H1 (cell line): ENCODE data around the gene TIMM10. TPM values are rescaled to one million over a fixed set of nuclear protein-coding genes. Genes with fewer than 3 reads are reported as not detected.
A peak's percentile ranks its signal among the peaks of the same experiment; 100 is the strongest.

Source experiments
- CTCF ChIA-PET: fragments of 300-600 bp; sonication (Branson Sonifier 250); formaldehyde crosslinking; loops from one replicate; lab custom pipeline; 2021; ENCODE audit not compliant: partially characterized antibody; lab: Charles Lee
- POLR2A ChIA-PET: fragments of 300-600 bp; sonication (Branson Sonifier 250); formaldehyde crosslinking; loops from one replicate; lab custom pipeline; 2021; ENCODE audit warnings: inconsistent platforms; ENCODE audit not compliant: partially characterized antibody; lab: Charles Lee
- DNase-seq, 2 experiments: peaks; one replicate each; pipeline versions ENCODE4 v3.0.0 to v3.0.0-alpha.2; 2010 to 2022; ENCODE audit warnings: low spot score in 2 of 2, low read depth in 1 of 2, mixed read lengths in 1 of 2
- FAIRE-seq: peaks from 2 replicates; lab custom pipeline; 2011; peaks lifted over from hg19 to GRCh38; lab: Jason Lieb, UNC
- H2AFZ ChIP-seq: 2 replicates; pipeline ENCODE4 v1.8.1; 2012; ENCODE audit warnings: low read length, inconsistent platforms
- H2AK5ac ChIP-seq: 2 replicates; pipeline ENCODE4 v1.6.1; 2013; ENCODE audit warnings: low read depth, low read length
- H2BK120ac ChIP-seq: replicated peaks from 2 replicates; pipeline ENCODE3; 2013; ENCODE audit warnings: low read depth, low read length, inconsistent platforms
- H2BK12ac ChIP-seq: 2 replicates; pipeline ENCODE4 v1.6.1; 2013; ENCODE audit warnings: low read depth, low read length
- H2BK15ac ChIP-seq: 2 replicates; pipeline ENCODE4 v1.6.1; 2013; ENCODE audit warnings: low read length
- H2BK20ac ChIP-seq: 2 replicates; pipeline ENCODE4 v1.6.1; 2013; ENCODE audit warnings: low read length
- H2BK5ac ChIP-seq: 2 replicates; pipeline ENCODE4 v1.6.1; 2013; ENCODE audit warnings: low read depth, low read length
- H3K14ac ChIP-seq: 2 replicates; pipeline ENCODE4 v1.6.1; 2013; ENCODE audit warnings: inconsistent platforms; ENCODE audit not compliant: insufficient read length
- H3K18ac ChIP-seq: 2 replicates; pipeline ENCODE4 v1.6.1; 2013; ENCODE audit warnings: low read length; ENCODE audit errors: extremely low read depth
- H3K23ac ChIP-seq: 2 replicates; pipeline ENCODE4 v1.6.1; 2013; ENCODE audit warnings: inconsistent platforms; ENCODE audit not compliant: insufficient read length
- H3K23me2 ChIP-seq: 2 replicates; pipeline ENCODE4 v1.6.1; 2013; ENCODE audit warnings: low read depth, low read length
- H3K27ac ChIP-seq: 2 replicates; pipeline ENCODE4 v1.6.1; 2011; ENCODE audit warnings: low read depth, low read length, inconsistent platforms
- H3K27me3 ChIP-seq, 4 experiments: replicated peaks in 1 of 4; 1 replicate in 1 of 4; 2 replicates in 3 of 4; pipeline versions ENCODE4 v1.6.1 to v1.8.1; 2011 to 2013; ENCODE audit warnings: low read length in 3 of 4, mild to moderate bottlenecking in 3 of 4, inconsistent platforms in 2 of 4, mixed read lengths in 2 of 4, moderate library complexity in 1 of 4; ENCODE audit not compliant: control insufficient read depth in 3 of 4, insufficient read depth in 3 of 4; ENCODE audit errors: extremely low read depth in 1 of 4
- H3K36me3 ChIP-seq, 4 experiments: 2 replicates each; pipeline versions ENCODE4 v1.6.1 to v1.8.1; 2011 to 2013; ENCODE audit warnings: mild to moderate bottlenecking in 4 of 4, low read length in 3 of 4, moderate library complexity in 2 of 4, control low read depth in 1 of 4, inconsistent platforms in 1 of 4; ENCODE audit not compliant: insufficient read depth in 4 of 4, control insufficient read depth in 2 of 4
- H3K4ac ChIP-seq: replicated peaks from 2 replicates; pipeline ENCODE3; 2013; ENCODE audit warnings: low read length, low read depth, mixed read lengths, inconsistent platforms; ENCODE audit not compliant: insufficient read length
- H3K4me1 ChIP-seq, 4 experiments: replicated peaks in 1 of 4; 1 replicate in 1 of 4; 2 replicates in 3 of 4; pipeline versions ENCODE4 v1.6.1 to v1.8.1; 2011 to 2013; ENCODE audit warnings: low read length in 3 of 4, inconsistent platforms in 2 of 4, mixed read lengths in 1 of 4; ENCODE audit not compliant: insufficient read depth in 4 of 4, control insufficient read depth in 3 of 4
- H3K4me2 ChIP-seq, 2 experiments: 2 replicates each; pipeline versions ENCODE4 v1.6.1 to v1.8.1; 2011 to 2013; ENCODE audit warnings: low read depth in 2 of 2, low read length in 2 of 2, control low read depth in 1 of 2, inconsistent platforms in 1 of 2, mild to moderate bottlenecking in 1 of 2; ENCODE audit not compliant: insufficient read depth in 1 of 2
- H3K4me3 ChIP-seq, 4 experiments: fragments of 200-600, 300-600 bp in 1 of 4; sonication (generic), shearing (Covaris generic), sonication (Bioruptor Twin) in 1 of 4; 2 replicates each; pipeline versions ENCODE4 v1.5.1 to v1.8.1; 2011 to 2016; ENCODE audit warnings: low read length in 4 of 4, low read depth in 3 of 4, control low read depth in 2 of 4, inconsistent platforms in 2 of 4, mild to moderate bottlenecking in 2 of 4, mixed read lengths in 1 of 4, moderate library complexity in 1 of 4; ENCODE audit not compliant: insufficient read depth in 2 of 4; ENCODE audit errors: extremely low read depth in 1 of 4
- H3K56ac ChIP-seq: replicated peaks from 2 replicates; pipeline ENCODE3; 2013; ENCODE audit warnings: low read depth, mild to moderate bottlenecking, mixed read lengths, low read length, inconsistent platforms; ENCODE audit not compliant: insufficient read length
- H3K79me1 ChIP-seq: 2 replicates; pipeline ENCODE4 v1.6.1; 2013; ENCODE audit warnings: low read depth, low read length, control low read depth
- H3K79me2 ChIP-seq, 2 experiments: 2 replicates each; pipeline versions ENCODE4 v1.6.1 to v1.8.1; 2012 to 2013; ENCODE audit warnings: low read length in 2 of 2, mild to moderate bottlenecking in 2 of 2, inconsistent platforms in 1 of 2; ENCODE audit not compliant: insufficient read depth in 2 of 2, control insufficient read depth in 1 of 2
- H3K9ac ChIP-seq, 4 experiments: replicated peaks in 1 of 4; 1 replicate in 1 of 4; 2 replicates in 3 of 4; pipeline versions ENCODE4 v1.6.1 to v1.8.1; 2011 to 2013; ENCODE audit warnings: low read depth in 3 of 4, low read length in 3 of 4, control low read depth in 2 of 4, mild to moderate bottlenecking in 2 of 4, moderate library complexity in 2 of 4, inconsistent platforms in 1 of 4; ENCODE audit errors: extremely low read depth in 1 of 4
- H3K9me3 ChIP-seq, 2 experiments: 2 replicates each; pipeline versions ENCODE4 v1.6.1 to v1.8.1; 2012 to 2013; ENCODE audit warnings: mild to moderate bottlenecking in 2 of 2, moderate library complexity in 2 of 2, control low read depth in 1 of 2, inconsistent platforms in 1 of 2, low read depth in 1 of 2, low read length in 1 of 2, mixed read lengths in 1 of 2; ENCODE audit not compliant: insufficient read depth in 2 of 2
- H4K20me1 ChIP-seq, 2 experiments: replicated peaks in 1 of 2; 2 replicates each; pipeline versions ENCODE3 to v1.8.1; 2011 to 2013; ENCODE audit warnings: inconsistent platforms in 2 of 2, low read length in 2 of 2, mild to moderate bottlenecking in 1 of 2; ENCODE audit not compliant: insufficient read depth in 2 of 2, control insufficient read depth in 1 of 2
- H4K5ac ChIP-seq: 2 replicates; pipeline ENCODE4 v1.6.1; 2013; ENCODE audit warnings: low read length, low read depth, mixed read lengths, inconsistent platforms; ENCODE audit not compliant: insufficient read length
- H4K8ac ChIP-seq: 2 replicates; pipeline ENCODE4 v1.8.0; 2013; ENCODE audit warnings: mild to moderate bottlenecking, moderate library complexity, low read length, inconsistent platforms; ENCODE audit not compliant: insufficient read depth; ENCODE audit errors: extremely low read depth
- H4K91ac ChIP-seq: replicated peaks from 2 replicates; pipeline ENCODE3; 2013; ENCODE audit warnings: low read length, mixed read lengths, inconsistent platforms; ENCODE audit not compliant: insufficient read length
- CBX8 ChIP-seq: fragments of 300-800, 300-1000 bp; sonication (generic); IDR thresholded peaks from 2 replicates; pipeline ENCODE4 v1.7.1; 2016; ENCODE audit warnings: low read depth, low read length, borderline replicate concordance
- CREB1 ChIP-seq: IDR thresholded peaks from 2 replicates; pipeline ENCODE4 v1.6.1; 2012; ENCODE audit warnings: inconsistent platforms
- CTBP2 ChIP-seq: IDR thresholded peaks from 2 replicates; pipeline ENCODE4 v1.7.0; 2011; ENCODE audit warnings: borderline replicate concordance, mild to moderate bottlenecking, moderate library complexity, mixed read lengths, low read length; ENCODE audit not compliant: insufficient read depth, insufficient read length
- E2F6 ChIP-seq: IDR thresholded peaks from 2 replicates; pipeline ENCODE4 v1.6.1; 2012; ENCODE audit warnings: inconsistent platforms
- EGR1 ChIP-seq: IDR thresholded peaks from 2 replicates; pipeline ENCODE4 v1.6.1; 2011; ENCODE audit warnings: low read depth, low read length, borderline replicate concordance
- NRF1 ChIP-seq: IDR thresholded peaks from 2 replicates; pipeline ENCODE4 v1.6.1; 2011; ENCODE audit warnings: mild to moderate bottlenecking, low read depth, low read length, improper control_type of control experiment
- SIX5 ChIP-seq: IDR thresholded peaks from 2 replicates; pipeline ENCODE4 v1.6.1; 2011; ENCODE audit warnings: mild to moderate bottlenecking, low read depth, low read length
- SP4 ChIP-seq: IDR thresholded peaks from 2 replicates; pipeline ENCODE4 v1.6.1; 2012; ENCODE audit warnings: low read length, inconsistent platforms
- SUZ12 ChIP-seq: fragments of 200-600 bp; sonication (generic); IDR thresholded peaks from 2 replicates; pipeline ENCODE4 v1.6.1; 2012; ENCODE audit warnings: mild to moderate bottlenecking, inconsistent platforms, low read length, moderate library complexity, mixed read lengths
- TAF7 ChIP-seq: optimal IDR thresholded peaks from 2 replicates; pipeline ENCODE3; 2011; ENCODE audit warnings: low read depth, mild to moderate bottlenecking, inconsistent platforms, low read length, moderate library complexity, borderline replicate concordance
- ZNF274 ChIP-seq: IDR thresholded peaks from 2 replicates; pipeline ENCODE4 v1.7.0; 2012; ENCODE audit warnings: low read length, borderline replicate concordance; ENCODE audit errors: extremely low read depth
- WGBS, 2 experiments: shearing (Covaris generic) in 1 of 2; methylation state at CpG; one replicate each; pipeline versions ENCODE4 v1.1.6 to v1.1.7; 2013 to 2015; ENCODE audit warnings: low lambda C conversion rate in 2 of 2, mixed read lengths in 2 of 2, inconsistent platforms in 1 of 2, low coverage in 1 of 2, missing lambda C conversion rate in 1 of 2; ENCODE audit not compliant: insufficient replicate concordance in 2 of 2, insufficient coverage in 1 of 2, insufficient read length in 1 of 2; ENCODE audit errors: extremely low coverage in 1 of 2, missing lambda C conversion rate in 1 of 2; 5-methylcytosine and 5-hydroxymethylcytosine counted together
- polyA plus RNA-seq, 7 experiments: library from polyadenylated mRNA; depleted of rRNA in 3 of 7; stranded (reverse) in 5 of 7; unstranded in 2 of 7; fragments of >200 nt in 5 of 7; fragments of 200-250 nt in 2 of 7; gene quantifications; 1 replicate in 5 of 7; 2 replicates in 1 of 7; 4 replicates in 1 of 7; pipeline versions ENCODE4 v1.2.1 to v1.2.3, GENCODE V29; 2011 to 2013; ENCODE audit warnings: missing spikeins in 2 of 7, mixed read lengths in 2 of 7
- total RNA-seq: library from RNA; stranded (reverse); fragmentation: NEBNext Ultra II Directional; extraction: Animal tissue kit (Norgen Biotek cat#: 25700); gene quantifications from 2 replicates; pipeline ENCODE4 v1.2.1, GENCODE V29; 2021

The TIMM10 gene
- total and polyA plus RNA-seq, 2 of the 8 experiments (the other 6 are each of a cell fraction or from before 2014, with no cell fraction given) = 117 to 227 TPM

GRCh38 chr11:57479021-57479663, 51.4 kb downstream of the TIMM10 start:
- no peak overlapping the region for H2BK120ac ChIP-seq
- no peak overlapping the region for H2BK5ac ChIP-seq
- H3K27ac ChIP-seq = no peak overlapping the region
- peaks cover 10 to 38% (median 12%) of the 10 kb centered on the region in 4 experiments for H3K4me1 ChIP-seq
- TF ChIP-seq ZNF274 (no peak), EGR1 (no peak), CBX8 (no peak), NRF1 (no peak), TAF7 (no peak), CTBP2 (no peak), SUZ12 (no peak), CREB1 (no peak), E2F6 (no peak), SIX5 (no peak), SP4 (no peak)
- TF ChIP-seq, all 59 proteins: peak for 0
- H3K23ac ChIP-seq = no peak overlapping the region
- no peak for FAIRE-seq
- peak overlapping the region; percentile 18; the same call in 1 of the 2 replicates for H4K8ac ChIP-seq
- no peak overlapping the region for H2AK5ac ChIP-seq
- H3K79me2 ChIP-seq = no peaks in the 10 kb centered on the region
- H3K23me2 ChIP-seq = peaks cover 19% of the 10 kb centered on the region; the same call in 1 of the 2 replicates
- no peaks in the 10 kb centered on the region for H3K9me3 ChIP-seq
- no peaks in the 10 kb centered on the region for H3K36me3 ChIP-seq
- WGBS, 2 experiments = 79% methylated on average over 11 of the region's 11 CpGs; no CpG with 5 or more reads in 1 of the 2 experiments
- H2BK20ac ChIP-seq = no peak overlapping the region
- no peak overlapping the region for H3K4ac ChIP-seq
- H3K27me3 ChIP-seq = peaks cover 0 to 45% (median 33%) of the 10 kb centered on the region in 4 experiments; a peak in 6 of 7 replicates
- H2AFZ ChIP-seq = no peak overlapping the region
- H3K9ac ChIP-seq = no peak overlapping the region
- H4K5ac ChIP-seq = no peak overlapping the region
- no peak overlapping the region for H3K4me2 ChIP-seq
- no peak overlapping the region for H3K56ac ChIP-seq
- no peaks in the 10 kb centered on the region for H3K79me1 ChIP-seq
- no peak overlapping the region for H2BK15ac ChIP-seq
- no peak overlapping the region for H3K4me3 ChIP-seq
- no peak overlapping the region; the same call in 1 of the 2 replicates for H3K18ac ChIP-seq
- ChIA-PET CTCF (interaction anchor here (1.0 to 33.7 kb wide), 8 partner anchors 14 to 134 kb away, joined by 3 to 1146 read pairs (median 6); partner anchors contain the start of genes RTN4RL2, SLC43A1, SMTNL1 and TIMM10), POLR2A (interaction anchor here (0.9 to 11.2 kb wide), 4 partner anchors 14 to 153 kb away, joined by 3 to 141 read pairs (median 46); partner anchors contain the start of gene RTN4RL2)
- DNase-seq = no peak
- peaks cover 1 to 5% of the 10 kb centered on the region in 2 experiments for H4K20me1 ChIP-seq
- H3K14ac ChIP-seq = no peak overlapping the region
- H4K91ac ChIP-seq = no peak overlapping the region
- H2BK12ac ChIP-seq = peak overlapping the region; percentile 52; the same call in 1 of the 2 replicates
